NCI-H526 treated with DMSO at 0.1 percent for 48 hours (cell line): ENCODE data around the gene STX16.

Experiments used
- DNase-seq: peaks from one replicate; lab custom pipeline; 2025; lab: John Stamatoyannopoulos, UW

STX16 gene

DNA sequence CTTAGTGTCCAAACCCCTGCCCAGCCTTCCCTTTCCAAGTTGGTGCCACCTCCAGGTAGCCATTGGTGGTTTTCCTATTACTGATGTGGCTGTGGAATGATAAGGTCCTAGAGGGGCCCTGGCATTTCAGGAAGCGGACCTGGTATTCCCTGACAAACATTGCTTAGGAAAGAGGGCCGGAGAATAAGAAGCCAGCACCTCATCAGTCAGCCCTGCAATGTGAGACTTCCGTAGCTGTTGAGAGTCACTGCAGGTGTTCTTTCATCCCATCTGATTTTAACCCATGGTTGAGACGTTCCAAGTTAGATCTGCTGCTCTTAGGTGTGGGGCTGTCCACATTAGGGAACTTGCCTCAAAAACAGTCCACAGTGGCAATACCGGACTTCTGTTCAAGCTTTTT is 26.7 kb downstream of the STX16 start:
- no peak for DNase-seq

DNA sequence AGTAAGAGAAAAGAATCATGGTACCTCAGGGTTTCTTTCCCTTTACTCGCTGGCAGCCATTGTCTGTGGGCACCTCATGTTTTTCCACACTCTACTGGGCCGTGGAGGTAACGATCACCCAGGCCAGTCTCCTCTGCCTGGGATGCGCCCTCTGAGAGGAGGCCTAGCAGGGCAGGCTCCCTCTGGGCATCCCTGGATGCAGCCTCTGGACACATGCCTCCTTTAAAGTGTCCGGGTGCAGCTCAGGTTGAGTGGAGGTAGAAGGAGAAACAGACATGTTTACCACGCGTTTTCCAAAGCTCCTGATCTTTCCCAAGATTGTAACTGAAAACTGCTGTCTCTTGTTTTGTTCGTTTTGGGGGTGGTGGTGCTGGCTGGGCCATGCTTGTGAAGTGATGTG is 27.7 kb downstream of the STX16 start:
- no peak for DNase-seq

DNA sequence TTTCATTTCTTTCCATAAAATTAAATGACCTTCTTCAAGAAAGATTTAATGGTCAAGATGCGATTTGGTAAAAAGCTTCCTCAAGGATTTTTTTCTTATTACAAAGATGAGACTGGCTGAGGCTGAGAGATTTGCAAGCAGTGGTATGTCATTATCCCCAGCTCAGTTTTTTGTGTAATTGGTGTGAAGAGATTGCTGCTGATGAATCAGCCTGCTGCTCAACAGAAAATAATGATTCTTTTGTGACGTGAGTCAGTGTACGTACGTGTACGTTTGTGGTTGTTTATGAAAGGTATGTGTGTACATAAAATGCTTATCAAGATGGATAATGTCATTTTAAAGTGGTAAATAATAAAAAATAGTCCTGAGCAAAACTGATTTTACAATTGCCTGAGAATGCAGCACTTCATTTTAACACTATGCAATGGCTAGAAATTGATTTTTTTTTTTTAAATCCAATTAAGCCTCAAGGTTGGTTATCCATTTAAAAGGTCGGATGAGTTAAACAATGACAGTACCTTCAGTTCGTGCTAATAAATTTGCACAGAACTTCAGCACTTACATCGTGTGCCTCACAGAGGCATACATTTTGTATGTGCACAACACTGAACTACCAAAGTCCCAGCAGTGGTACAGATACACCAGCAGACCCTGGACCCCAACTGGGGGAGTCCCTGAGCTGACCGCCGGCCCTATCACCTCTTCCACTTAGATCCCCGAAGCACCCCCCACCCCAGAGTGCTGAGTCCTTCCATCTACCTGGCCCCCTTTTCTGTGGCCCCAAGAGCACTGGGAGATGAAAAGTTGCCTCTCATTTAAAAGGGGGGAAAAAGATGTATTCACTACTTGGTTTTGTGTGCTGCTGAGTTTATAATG is 31.8 kb downstream of the STX16 start:
- DNase-seq, result no peak

DNA sequence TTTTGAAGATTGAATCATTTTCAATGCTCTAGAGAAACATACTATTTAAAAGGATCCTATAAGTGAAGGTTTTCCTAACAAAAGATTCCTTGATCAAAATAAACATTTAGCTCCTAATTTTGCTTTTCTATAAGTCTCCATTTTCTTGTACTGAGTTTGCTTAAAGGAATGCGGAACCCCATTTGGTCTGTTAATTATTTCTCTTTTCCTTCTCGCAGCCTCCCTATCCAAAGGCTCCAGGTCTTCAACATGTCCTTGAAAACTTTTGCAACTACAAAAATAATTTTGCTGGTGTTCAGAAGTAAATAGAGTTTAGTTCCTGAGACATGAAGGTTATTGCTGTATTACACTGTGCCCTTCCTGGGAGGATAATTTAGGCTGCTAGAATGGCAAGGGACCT is 33.2 kb downstream of the STX16 start:
- no peak for DNase-seq

DNA sequence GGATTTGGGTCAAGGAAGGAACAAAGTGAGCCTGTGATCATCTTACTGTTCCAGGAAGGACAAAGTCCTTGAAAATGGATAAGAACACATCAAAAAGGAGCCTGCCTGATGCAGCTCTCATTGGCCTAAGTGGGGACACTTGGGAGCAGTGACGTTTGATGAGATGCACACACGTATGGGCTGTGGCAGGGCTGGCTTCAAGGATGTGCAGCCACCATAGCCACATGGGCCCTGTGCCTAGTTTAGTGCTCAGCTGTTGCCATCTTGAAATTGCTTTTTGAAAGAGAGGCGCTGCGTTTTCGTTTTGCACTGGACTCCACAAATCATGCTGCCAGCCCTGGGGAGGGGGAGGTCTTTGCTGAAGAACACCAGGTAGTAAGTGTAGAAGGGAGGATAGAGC is 34.9 kb downstream of the STX16 start:
- DNase-seq, result no peak

DNA sequence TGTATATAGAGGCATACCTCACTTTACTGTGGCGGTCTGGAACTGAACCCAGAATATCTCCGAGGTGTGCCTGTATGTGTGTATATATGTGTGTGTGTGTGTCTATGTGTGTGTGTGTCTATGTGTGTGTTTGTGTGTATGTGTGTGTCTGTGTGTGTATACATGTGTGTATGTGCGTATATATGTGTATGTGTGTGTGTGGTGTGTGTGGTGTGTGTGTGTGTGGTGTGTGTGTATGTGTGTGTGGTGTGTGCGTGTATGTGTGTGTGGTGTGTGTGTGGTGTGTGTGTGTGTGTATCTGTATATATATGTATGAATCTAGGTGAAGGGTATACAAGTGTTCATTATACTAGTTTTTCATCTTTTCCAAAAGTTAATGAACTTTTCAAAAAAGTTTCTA is 37.3 kb downstream of the STX16 start:
- no peak for DNase-seq

DNA sequence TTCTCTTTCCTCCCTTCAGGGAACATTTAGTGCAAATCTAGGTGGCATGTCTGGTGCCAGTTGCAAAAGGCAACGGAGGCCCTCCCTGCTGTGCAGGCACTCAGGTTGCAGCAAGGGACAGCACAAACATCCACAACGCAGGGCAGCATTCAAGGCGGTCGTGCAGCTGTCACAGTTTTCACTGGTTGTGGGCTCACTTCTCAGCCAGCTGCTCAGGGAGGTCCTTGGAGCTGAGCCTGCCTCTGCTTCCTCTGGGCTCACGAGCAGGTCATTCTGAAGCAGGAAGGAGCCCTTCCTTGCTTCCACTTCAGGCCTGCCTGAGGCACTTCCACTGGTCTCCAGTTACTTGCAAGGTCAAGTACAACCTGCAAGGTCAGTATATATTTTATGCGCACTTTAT is 37.8 kb downstream of the STX16 start:
- DNase-seq, result no peak

DNA sequence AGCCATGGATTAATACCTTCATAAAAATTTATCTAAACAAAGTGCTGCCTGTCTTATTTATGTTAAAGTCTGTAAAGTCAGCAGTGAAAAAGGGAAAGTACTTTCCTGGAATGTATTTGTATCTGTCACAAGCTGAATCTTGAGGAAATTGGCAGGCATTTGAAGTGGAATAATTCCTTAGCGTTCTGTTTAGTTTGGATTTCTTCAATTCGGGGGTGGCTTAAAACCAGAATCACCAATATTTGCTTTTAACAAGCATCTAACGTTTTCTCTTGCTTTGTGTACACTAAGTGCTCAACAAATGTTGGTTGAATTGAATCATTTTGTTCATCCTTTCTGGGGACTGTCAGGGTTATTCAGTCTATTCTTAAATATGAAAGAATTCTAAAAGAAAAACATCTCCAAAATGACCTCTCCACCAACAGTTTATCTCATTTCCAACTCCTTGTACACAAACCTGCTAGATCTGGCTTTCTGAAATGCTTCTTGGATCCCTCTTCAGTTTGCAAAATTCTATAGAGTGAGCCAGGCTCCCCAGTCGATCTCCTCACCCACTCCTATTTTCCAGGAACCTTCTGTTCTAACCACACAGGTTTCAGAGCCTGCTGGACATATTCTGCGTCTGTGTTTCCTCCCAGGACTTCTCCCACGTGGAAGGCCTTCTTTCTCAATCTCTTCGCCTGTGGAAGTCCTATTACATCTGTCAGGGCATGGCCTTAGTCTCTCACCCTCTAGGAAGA is 39.5 kb downstream of the STX16 start:
- no peak for DNase-seq

DNA sequence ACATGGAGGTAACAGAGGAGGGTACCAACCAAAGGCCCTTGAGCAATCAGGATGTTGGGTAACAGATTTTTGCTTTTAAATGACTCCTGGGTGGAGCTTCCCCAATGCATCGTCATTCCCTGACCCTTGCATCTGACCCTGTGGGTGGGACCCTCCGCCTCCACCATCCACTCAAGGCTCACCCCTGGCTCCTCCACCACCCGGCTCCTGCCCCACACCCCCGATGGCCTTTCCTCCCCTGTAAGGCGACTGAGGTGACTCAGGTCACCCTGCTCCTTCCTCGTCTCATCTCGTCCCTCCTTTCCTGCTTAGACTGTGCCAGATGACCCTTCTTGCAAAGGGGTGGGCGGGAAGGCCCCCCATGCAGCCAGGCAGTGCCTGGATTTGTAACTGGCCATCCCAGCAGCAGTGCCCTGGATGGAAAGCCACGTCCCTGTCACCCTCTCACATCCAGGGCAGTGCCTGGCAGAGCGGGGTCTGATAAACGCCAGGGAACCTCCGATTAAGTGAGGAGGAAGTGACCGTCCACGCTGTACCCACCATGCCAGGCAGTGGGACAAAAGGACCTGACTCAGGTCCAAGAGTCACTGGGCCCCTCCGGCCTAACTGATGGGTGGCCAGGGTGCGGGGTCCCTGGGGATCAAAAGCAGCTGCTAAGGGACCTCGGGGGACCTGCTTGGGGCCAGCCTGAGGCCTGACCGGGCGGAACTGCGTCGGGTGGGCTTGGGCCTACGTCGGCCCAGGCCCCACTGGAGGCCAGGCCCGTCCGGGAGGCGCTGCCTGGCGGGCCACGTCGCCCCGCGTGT is 40.9 kb downstream of the STX16 start:
- DNase-seq, result no peak

DNA sequence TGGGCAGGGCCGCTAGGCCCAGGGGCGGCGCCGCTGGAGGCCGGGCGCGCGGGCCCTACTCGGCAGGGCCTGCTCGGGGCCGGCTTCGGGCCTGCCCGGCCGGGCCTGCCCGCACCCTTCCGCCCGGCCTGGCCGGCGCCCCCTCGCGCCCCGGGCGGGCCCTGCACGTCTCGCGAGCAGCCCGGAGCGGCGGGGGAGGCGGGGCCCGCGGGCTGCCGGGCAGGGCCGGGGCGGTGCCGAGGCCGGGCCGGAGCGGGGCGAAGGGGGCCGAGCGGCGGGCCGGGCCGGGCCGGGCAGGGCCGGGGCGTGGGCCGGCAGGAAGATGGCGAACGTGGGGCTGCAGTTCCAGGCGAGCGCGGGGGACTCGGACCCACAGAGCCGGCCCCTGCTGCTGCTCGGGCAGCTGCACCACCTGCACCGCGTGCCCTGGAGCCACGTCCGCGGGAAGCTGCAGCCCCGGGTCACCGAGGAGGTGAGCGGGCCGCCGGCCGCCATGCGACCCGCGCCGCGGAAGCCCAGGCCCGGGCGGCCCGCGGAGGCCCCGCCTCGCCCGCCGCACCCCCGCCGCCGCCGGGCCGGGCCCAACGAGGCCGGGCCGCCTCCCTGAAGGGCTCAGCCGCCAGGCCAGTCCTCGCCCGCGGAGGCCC is 41.6 kb downstream of the STX16 start, which contains the start of gene NPEPL1:
Gene NPEPL1 (plus strand): TSS at position 222 of the 647 bp plus-strand sequence. CDS start 101 bp downstream, at position 323.
- DNase-seq, result peak; percentile 21

DNA sequence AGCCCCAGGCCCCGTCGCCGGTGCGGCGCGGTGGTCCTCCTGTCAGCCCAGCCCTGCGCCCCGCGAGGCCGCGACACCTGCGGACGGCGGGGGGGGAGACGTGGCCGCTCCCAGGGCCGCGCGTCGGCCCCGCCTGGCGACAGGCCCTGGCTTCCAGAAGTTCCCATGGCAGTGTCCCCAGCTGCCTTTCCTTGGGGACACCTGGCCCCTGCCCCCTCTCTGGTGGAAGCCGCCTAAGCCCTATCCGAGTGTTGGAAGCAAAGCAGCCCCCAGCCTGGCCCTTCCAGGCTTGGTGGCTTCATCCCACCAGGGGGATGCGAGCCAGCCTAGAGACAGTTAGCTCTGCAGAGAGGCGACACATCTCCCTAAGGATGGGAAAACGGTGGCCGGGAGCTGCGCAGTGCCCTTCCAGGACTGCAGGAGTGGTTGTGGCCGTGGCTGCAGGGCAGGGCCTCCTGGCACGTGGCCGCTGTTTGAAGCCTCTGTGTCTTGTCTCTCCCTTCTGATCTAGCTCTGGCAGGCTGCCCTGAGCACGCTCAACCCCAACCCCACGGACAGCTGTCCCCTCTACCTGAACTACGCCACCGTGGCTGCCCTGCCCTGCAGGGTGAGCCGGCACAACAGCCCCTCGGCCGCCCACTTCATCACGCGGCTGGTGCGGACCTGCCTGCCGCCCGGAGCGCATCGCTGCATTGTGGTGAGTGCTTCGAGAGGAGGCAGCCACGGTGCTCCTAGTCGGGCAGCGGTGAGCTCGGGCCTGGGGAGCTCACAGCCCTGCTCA is 42.3 kb downstream of the STX16 start:
- no peak for DNase-seq

DNA sequence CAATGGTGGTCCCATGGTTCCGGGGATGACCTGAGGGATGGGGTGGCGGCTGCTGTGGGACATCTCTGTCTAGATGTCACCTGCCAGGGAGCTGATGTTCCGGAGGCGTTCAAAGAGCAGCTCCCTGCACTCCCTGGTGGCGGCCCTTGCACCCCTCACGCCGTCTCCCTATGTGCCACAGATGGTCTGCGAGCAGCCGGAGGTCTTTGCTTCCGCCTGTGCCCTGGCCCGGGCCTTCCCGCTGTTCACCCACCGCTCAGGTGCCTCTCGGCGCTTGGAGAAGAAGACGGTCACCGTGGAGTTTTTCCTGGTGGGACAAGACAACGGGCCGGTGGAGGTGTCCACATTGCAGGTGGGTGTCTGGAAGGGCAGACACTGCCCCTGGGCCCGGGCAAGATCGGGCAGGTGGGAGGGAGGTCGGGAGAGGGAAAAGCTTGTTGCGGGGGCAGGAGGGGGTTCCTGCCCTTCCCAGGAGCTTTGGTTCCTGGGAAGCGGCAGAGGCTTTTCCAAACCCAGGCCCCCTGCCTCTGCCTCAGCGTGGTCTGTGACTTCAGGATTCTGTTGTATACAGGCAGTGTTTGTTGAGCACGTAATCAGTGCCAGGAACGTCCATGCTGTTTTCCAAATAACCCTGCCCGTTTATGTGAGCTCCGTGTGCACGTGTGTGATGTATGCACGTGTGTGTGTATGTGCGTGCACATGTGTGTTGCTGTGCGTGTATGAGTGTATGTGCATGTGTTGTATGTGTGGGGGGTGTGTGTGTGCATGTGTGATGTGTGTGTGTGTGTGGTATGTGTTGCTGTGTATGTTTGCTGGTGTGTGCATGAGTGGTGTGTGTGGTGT is 43.4 kb downstream of the STX16 start:
- DNase-seq, result no peak

DNA sequence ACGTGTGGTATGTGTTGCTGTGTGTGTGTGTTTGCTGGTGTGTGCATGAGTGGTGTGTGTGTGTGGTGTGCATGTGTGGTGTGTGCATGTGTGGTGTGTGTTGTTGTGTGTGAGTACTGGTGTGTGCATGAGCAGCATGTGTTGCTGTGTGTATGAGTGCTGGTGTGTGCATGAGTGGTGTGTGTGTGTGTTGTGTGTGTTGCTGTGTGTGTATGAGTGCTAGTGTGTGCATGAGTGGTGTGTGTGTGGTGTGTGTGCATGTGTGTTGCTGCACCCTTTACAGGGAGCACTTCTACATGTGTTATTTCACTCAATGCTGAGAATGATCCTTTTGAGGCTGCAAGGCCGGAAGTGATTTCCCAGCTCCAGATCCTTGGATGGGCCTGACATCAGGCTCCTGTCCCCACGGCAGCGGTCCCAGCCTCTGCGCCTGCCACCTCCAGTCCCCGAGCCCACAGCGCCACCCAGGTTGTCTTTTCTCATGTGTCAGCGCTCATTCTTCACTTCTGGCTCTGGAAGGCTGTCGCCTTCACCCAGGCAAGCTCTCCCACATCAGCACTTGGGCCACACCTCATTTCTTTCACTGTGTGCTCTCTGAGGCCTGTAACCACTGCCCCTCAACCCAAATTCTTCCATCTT is 44.1 kb downstream of the STX16 start:
- DNase-seq, result no peak

DNA sequence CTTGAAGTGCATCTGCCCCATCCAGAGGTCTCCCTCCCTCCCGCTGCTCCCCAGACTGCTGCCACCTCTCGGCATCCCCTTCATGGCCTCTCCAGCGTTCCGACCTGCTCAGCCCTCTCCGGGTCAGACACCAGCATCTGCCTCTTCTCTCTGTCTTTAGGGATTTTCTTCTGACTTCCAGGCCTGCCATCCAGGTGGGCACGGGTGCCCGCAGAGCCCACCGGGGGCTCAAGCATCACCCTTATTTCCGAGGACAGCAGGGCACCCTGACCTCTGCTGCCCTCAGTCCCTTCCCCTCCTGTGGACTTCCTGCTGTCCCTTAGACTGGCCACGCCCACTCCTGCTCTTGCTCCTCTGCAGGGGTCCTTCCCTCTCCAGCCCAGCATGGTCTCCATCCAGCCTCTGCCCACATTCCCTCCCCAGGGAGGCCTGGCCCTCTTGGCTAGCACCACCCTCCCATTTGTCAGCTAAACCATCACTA is 44.9 kb downstream of the STX16 start:
- no peak for DNase-seq

DNA sequence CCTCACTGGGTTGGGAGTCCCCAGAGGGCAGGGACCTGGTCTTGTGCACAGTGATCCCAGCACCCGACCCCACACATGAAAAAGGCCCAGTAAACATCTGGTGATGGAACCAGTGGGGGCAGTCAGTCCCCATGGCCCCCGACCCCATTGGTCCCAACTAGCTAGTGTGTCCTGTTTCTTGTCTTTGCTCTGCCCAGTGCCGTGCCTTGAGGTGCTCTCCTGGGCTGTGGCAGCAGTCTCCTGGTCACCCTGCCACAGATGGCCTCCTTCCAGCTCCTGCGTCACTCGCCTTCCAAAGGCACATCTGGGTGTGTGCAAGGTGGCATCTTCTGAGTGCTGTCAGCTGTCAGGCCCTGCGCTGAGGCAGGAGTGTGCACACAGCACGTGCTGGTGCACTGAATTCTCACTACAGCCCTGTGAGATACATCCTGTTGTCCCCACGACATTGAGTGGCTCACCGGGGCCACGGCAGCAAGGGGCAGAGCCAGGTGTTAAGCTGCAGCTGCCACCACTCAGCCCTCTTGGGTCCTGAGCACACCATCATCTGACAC is 45.4 kb downstream of the STX16 start:
- DNase-seq, result no peak

DNA sequence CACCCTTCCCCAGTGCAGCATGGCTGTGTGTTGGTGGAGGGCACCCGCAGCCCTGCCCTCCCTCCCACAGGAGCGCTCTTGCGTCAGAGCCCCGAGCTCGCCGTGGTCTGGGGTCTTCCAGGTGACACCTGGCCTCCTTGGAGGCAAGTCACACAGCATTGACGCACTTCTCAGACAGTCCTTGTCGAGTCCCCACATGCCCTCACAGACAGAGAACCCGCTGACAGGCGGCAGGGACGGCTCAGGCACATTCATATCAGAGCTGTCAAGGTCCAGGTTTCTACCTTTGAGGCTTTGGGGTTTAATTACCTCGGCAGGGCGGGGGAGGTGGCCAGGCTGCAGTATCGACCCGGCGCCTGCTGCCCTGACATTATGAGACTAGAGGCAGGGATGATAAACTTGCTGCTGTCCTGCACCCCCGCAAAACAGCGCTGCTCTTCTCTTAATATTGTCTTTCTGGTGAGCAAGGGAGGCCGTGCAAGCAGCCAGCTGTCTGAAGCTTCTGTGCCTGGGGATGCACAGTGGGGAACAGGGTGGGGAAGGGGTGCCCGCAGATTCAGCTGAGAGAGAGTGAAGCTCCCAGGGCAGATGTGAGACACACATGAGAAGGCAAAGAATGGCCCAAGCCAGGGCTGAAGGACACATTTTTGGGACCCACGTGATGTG is 46.3 kb downstream of the STX16 start:
- no peak for DNase-seq

DNA sequence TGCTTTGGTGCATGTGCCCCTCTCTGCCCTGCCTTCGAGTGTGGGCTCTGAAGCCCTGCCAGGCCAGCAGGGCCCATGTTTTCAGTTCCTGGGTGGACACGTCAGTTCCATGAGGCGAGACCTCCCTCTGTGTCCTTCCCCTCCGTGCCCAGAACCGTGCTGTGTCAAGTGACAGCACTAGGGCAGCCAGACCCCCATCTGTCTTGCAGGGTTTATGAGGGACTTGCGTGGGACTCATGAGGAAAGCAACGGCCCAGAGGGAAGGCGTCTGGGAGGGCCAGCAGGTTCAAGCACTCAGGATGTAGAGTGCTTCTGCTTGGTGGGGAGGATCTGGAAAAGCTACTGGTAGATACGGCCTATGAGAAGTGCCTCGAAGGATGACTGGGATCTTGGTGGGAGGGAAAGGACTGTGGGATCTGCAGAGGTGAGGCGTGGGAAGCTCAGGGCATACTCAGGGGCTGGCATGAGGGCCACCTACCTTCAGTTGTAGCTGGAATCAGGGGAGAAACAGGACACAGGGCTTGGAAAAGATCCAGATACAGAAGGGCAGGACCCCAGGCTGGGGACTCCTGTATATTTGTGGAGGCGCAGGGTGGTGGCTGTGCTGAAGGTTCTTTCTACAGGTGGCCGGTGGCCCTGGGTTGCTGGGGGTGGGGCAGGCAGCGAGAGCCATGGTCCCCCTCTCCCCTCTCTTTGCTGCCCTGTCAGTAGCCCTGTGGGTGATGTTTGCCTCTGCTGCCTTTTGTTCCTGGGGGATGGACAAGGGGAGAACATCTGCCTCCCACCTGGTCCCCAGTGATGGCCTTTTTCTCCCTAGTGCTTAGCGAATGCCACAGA is 47.0 kb downstream of the STX16 start:
- DNase-seq, result no peak
